Transverse colon (tissue), 4 donors: ENCODE data around the gene H19.

Experiments
- CTCF ChIP-seq, 5 experiments: fragments of 200-600 bp in 3 of 5; fragments of 450-650 bp in 2 of 5; sonication (generic) in 3 of 5; IDR thresholded peaks; 1 replicate in 2 of 5; 2 replicates in 3 of 5; pipeline ENCODE4 v1.5.1; 2016 to 2017; ENCODE audit warnings: antibody characterized with exemption in 5 of 5, inconsistent platforms in 3 of 5, mild to moderate bottlenecking in 2 of 5, moderate library complexity in 1 of 5
- POLR2A ChIP-seq: fragments of 450-650 bp; IDR thresholded peaks from one replicate; pipeline ENCODE4 v1.6.1; 2016; ENCODE audit warnings: antibody characterized with exemption, mild to moderate bottlenecking, moderate library complexity
- POLR2AphosphoS5 ChIP-seq, 3 donors: sonication (generic); formaldehyde crosslinking; IDR thresholded peaks; one replicate each; pipeline ENCODE4 v1.6.1; 2016; ENCODE audit warnings: antibody characterized with exemption in 3 of 3

- no peak for TF ChIP-seq POLR2AphosphoS5 (IDR thresholded peaks at IDR 0.05)
- no peak for TF ChIP-seq POLR2A
- TF ChIP-seq CTCF (IDR thresholded peaks at IDR 0.05): no peak
These were observed 37.9 kb downstream of the H19 start for GRCh38 chr11:1959786-1960185.
